KMS-11 (cell line): ENCODE measurements around the gene TRIO.
A peak's percentile ranks its signal among the peaks of the same experiment; 100 is the strongest.

Experiments used
- H2AFZ ChIP-seq: fragments of 200-600 bp; sonication (generic); 2 replicates; pipeline ENCODE4 v1.6.1; 2016; ENCODE audit warnings: antibody characterized with exemption, mixed run types, low read depth
- H3K27ac ChIP-seq: fragments of 200-600 bp; sonication (generic); 2 replicates; pipeline ENCODE4 v1.6.1; 2016; ENCODE audit warnings: mild to moderate bottlenecking, mixed run types
- H3K27me3 ChIP-seq: fragments of 200-600 bp; sonication (generic); 2 replicates; pipeline ENCODE4 v1.6.1; 2017; ENCODE audit warnings: mild to moderate bottlenecking, low read depth, mixed run types, moderate library complexity; ENCODE audit not compliant: insufficient read depth
- H3K36me3 ChIP-seq: fragments of 200-600 bp; sonication (generic); 2 replicates; pipeline ENCODE4 v1.6.1; 2017; ENCODE audit warnings: mild to moderate bottlenecking, mixed run types; ENCODE audit not compliant: insufficient read depth
- H3K4me1 ChIP-seq: fragments of 200-600 bp; sonication (generic); 2 replicates; pipeline ENCODE4 v1.6.1; 2016; ENCODE audit warnings: mild to moderate bottlenecking, low read depth, mixed run types; ENCODE audit not compliant: poor library complexity, severe bottlenecking
- H3K4me2 ChIP-seq: fragments of 200-600 bp; sonication (generic); 2 replicates; pipeline ENCODE4 v1.7.0; 2016; ENCODE audit warnings: mild to moderate bottlenecking, mixed run types
- H3K4me3 ChIP-seq: fragments of 200-600 bp; sonication (generic); IDR thresholded peaks from 2 replicates; pipeline ENCODE4 v1.6.1; 2017; ENCODE audit warnings: low read depth, low read length, mixed read lengths; ENCODE audit not compliant: insufficient read depth
- H3K79me2 ChIP-seq: fragments of 200-600 bp; sonication (generic); 2 replicates; pipeline ENCODE4 v1.6.1; 2016; ENCODE audit warnings: low read depth, mixed run types; ENCODE audit not compliant: insufficient read depth
- H3K9ac ChIP-seq: fragments of 200-600 bp; sonication (generic); 2 replicates; pipeline ENCODE4 v1.6.1; 2016; ENCODE audit warnings: mild to moderate bottlenecking, mixed run types
- H4K20me1 ChIP-seq: fragments of 200-600 bp; sonication (generic); 2 replicates; pipeline ENCODE4 v1.6.1; 2016; ENCODE audit warnings: mild to moderate bottlenecking, mixed run types; ENCODE audit not compliant: insufficient read depth
- TF ChIP-seq, protein P1 (sequence below): fragments of 200-600 bp; sonication (generic); conservative IDR thresholded peaks from 2 replicates; pipeline ENCODE4 v1.6.1; 2017; ENCODE audit warnings: low read depth, mild to moderate bottlenecking, antibody characterized with exemption, low read length, moderate library complexity, mixed read lengths

Gene TRIO

DNA sequence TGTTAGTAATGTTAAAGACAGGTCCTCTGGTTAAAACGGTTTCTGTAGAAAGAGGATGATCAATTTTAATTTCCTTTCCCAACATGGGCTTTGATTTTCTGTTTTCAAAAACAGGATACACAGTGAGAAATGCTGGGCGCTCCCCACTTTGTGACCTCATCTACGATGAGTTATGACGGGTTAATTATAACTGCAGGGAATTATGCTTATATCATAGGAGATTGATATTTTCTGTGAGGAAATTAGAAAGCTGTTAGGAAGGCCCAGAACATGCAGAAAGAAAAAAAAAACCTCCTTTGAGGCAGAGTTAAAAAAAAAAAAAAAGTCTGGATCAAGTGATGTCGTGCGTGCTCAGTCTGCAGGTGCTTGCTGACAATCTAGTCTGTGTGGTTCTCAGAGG lies 261.6 kb downstream of the TRIO start:
- no peak overlapping the region for H3K27ac ChIP-seq
- H3K9ac ChIP-seq = no peak overlapping the region
- no peaks in the 10 kb centered on the region for H3K27me3 ChIP-seq
- no peaks in the 10 kb centered on the region for H4K20me1 ChIP-seq
- no peak overlapping the region for H3K4me2 ChIP-seq
- H3K4me3 ChIP-seq = no peak overlapping the region
- H2AFZ ChIP-seq = no peak overlapping the region
- H3K79me2 ChIP-seq = no peaks in the 10 kb centered on the region; the same call in 1 of the 2 replicates
- H3K36me3 ChIP-seq = no peaks in the 10 kb centered on the region; the same call in 1 of the 2 replicates
- TF ChIP-seq, protein P1, sequence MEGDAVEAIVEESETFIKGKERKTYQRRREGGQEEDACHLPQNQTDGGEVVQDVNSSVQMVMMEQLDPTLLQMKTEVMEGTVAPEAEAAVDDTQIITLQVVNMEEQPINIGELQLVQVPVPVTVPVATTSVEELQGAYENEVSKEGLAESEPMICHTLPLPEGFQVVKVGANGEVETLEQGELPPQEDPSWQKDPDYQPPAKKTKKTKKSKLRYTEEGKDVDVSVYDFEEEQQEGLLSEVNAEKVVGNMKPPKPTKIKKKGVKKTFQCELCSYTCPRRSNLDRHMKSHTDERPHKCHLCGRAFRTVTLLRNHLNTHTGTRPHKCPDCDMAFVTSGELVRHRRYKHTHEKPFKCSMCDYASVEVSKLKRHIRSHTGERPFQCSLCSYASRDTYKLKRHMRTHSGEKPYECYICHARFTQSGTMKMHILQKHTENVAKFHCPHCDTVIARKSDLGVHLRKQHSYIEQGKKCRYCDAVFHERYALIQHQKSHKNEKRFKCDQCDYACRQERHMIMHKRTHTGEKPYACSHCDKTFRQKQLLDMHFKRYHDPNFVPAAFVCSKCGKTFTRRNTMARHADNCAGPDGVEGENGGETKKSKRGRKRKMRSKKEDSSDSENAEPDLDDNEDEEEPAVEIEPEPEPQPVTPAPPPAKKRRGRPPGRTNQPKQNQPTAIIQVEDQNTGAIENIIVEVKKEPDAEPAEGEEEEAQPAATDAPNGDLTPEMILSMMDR = no peak
- H3K4me1 ChIP-seq = no peaks in the 10 kb centered on the region

DNA sequence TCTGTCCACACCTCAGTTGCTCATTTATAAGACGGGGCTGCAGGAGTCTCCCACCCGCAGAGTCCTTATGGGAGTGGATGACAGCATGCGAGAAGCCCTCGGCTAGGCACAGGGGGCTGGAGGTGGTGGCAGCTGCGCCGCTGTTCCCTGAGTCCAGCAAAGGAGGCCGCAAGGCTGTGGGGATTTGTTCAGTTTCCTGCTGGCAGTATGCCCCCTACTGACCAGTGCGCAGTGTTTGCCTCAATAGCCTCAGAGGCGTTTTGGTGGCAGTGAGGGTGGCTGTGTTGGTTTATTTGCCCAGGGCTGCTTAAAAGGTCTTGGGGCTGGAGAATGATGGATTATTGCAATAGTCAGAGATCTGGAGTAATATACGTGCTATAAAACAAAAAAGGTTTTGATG lies 262.1 kb downstream of the TRIO start:
- H3K27ac ChIP-seq = no peak overlapping the region
- H2AFZ ChIP-seq = no peak overlapping the region
- TF ChIP-seq, protein P1 = 0 out of 2 replicates have a peak, but pooled peaks have one; percentile 12
- no peaks in the 10 kb centered on the region for H4K20me1 ChIP-seq
- no peaks in the 10 kb centered on the region; the same call in 1 of the 2 replicates for H3K79me2 ChIP-seq
- no peak overlapping the region for H3K9ac ChIP-seq
- no peak overlapping the region for H3K4me3 ChIP-seq
- no peaks in the 10 kb centered on the region for H3K4me1 ChIP-seq
- H3K36me3 ChIP-seq = no peaks in the 10 kb centered on the region; the same call in 1 of the 2 replicates
- no peaks in the 10 kb centered on the region for H3K27me3 ChIP-seq
- H3K4me2 ChIP-seq = no peak overlapping the region

DNA sequence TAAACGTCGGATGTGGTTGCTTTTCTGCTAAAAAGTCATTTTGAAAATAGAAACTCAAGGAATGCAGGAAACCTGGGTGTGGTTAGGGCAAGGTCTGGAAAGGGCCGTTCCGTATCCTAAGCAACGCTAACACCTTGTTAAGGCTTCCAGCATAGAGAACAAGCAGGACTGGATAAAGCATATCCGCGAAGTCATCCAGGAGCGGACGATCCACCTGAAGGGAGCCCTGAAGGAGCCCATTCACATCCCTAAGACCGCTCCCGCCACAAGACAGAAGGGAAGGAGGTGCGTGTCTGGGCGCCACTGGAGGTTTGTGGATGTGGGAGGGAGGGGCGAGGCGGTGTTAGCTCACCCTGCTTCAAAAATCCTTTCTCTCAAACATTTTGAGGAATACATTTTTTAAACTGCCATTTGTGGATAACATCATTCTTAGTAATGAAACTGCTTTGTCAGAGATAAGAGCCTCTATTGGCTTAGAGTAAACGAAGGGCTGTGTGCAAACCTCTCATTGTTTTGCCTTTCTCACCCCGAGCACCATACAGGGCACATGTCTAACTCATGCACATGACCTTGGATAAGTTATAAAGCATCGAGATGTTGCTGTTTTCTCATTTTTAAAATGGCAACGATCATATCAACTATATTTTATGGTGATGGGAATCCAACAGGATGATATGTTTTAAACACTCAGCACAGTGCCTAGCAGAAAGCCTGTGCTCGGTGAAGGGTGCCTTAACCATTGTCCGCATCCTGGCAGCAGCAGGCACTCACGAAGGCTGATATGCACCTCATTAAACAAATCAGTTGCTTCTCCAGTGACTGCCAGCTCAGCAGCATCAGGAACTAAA lies 262.8 kb downstream of the TRIO start:
- no peak overlapping the region for H3K4me2 ChIP-seq
- no peaks in the 10 kb centered on the region for H4K20me1 ChIP-seq
- H2AFZ ChIP-seq = no peak overlapping the region
- H3K79me2 ChIP-seq = no peaks in the 10 kb centered on the region; the same call in 1 of the 2 replicates
- no peak overlapping the region for H3K27ac ChIP-seq
- H3K36me3 ChIP-seq = no peaks in the 10 kb centered on the region; the same call in 1 of the 2 replicates
- H3K9ac ChIP-seq = no peak overlapping the region
- TF ChIP-seq, protein P1 = no peak
- H3K4me3 ChIP-seq = no peak overlapping the region
- no peaks in the 10 kb centered on the region for H3K4me1 ChIP-seq
- H3K27me3 ChIP-seq = no peaks in the 10 kb centered on the region

DNA sequence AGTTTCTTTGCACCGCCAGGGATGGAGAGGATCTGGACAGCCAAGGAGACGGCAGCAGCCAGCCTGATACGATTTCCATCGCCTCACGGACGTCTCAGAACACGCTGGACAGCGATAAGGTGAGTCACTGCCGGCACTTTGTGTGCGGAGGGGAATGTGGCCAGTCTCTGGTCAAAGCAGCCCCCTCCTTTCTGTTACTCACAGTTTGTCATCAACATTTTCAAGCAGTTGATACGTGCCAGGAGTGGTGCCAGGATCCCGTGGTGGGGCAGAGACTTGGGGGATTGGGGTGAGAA lies 263.4 kb downstream of the TRIO start:
- TF ChIP-seq, protein P1 = no peak
- H3K4me3 ChIP-seq = no peak overlapping the region
- H3K4me2 ChIP-seq = no peak overlapping the region
- H3K79me2 ChIP-seq = no peaks in the 10 kb centered on the region; the same call in 1 of the 2 replicates
- H3K4me1 ChIP-seq = no peaks in the 10 kb centered on the region
- H3K36me3 ChIP-seq = no peaks in the 10 kb centered on the region; the same call in 1 of the 2 replicates
- no peak overlapping the region for H2AFZ ChIP-seq
- H4K20me1 ChIP-seq = no peaks in the 10 kb centered on the region
- no peak overlapping the region for H3K9ac ChIP-seq
- no peaks in the 10 kb centered on the region for H3K27me3 ChIP-seq
- no peak overlapping the region for H3K27ac ChIP-seq
